GM20431 (cell line): ENCODE measurements around the gene ZBTB7C.

ENCODE experiments used
- in situ Hi-C: fragments of 300-500 bp; cut with MseI, MboI; formaldehyde crosslinking; loops from one replicate; pipeline ENCODE4 v1.15.0; 2020; ENCODE audit warnings: low sequenced_read_pairs; ENCODE audit not compliant: unreplicated experiment

Gene ZBTB7C

DNA sequence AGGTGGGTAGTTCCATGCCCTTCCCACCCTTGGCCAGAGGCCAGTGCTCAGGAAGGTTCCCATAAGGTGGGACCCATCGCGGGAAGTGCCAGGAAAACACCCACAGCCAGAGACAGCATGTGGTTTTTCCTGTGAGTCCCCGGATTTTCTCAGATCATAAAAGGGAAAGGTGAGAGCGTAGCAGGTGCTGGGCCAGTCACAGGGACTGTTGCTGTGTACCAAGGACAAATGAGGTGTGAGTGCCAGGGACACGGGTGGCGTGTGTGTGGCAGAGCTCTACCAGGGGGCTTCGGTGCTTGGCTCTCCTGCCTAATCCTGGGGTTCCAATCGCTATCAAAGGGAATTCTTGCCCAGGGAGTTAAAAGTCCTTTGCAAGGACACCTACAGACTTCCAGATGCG lies 319.2 kb downstream of the ZBTB7C start:
- in situ Hi-C loops: no loop called here

DNA sequence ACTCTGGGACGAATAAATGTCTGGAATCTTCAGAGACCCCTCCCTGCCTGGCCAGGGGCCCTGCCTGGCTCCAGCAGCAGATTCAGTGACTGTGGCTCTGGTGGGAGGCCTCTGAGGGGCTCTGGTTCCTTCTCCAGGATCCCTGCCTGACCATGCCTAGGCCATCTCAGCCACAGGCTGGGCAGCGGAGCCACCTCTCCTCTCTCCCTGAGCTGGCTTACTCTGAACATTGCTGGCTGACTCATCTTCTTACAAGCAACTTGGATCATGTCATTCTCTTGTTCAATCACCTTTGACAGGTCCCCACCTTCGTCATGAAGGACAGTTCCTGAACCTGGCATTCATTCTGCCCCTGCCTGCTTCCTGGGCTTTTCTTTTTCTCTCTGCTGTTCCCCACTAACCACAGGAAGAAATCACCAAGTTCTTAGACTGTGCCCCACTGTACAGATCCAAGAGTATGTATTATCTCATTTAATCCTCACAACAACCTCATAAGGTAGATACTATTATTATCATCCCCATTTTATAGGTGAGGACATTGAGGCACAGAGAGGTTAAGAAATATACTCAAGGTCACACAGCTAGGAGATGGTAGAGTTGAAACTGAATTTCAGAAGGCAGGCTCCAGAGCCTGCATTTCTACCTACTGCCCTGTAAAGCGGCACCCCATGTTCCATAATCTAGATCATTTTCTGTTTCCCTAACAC lies 323.2 kb downstream of the ZBTB7C start:
- in situ Hi-C loops: no loop called here

GRCh38 chr18:48084858-48085257 lies 324.3 kb downstream of the ZBTB7C start:
- in situ Hi-C loops: no loop called here

DNA sequence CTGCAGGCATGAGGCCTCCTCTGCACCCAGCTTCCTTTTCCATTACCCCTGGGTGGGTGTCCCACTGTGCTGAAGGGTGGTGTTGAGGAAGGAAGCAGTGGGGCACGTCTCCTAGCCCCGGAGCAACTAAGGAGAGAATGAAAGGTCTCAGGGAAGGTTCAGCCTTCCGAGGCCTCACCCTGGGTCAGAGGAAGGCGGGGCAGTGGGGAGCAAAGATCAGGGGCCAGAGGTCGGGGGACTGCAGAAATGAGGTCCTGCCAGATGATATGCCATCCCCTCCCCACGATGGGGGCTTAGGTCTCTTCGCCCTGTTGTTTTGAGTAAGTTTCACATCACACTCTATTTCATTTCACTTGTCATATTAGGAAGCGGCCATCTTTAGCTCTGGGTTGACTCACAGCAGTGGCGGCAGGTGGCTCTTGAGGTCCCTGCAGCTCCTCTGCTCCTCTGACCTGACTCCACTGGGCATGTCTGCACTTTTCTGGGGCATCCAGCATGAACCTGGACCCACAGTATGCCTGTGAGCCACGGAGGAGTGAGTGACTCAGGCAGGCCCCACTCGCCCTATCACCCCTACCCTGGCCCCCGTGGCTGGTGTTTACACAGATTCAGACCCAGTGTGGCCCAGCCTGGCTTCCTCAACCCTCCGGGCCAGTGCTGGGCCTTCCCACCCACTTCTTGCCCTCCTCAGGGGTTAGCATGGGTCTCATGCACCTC lies 325.0 kb downstream of the ZBTB7C start:
- in situ Hi-C loops: no loop called here

GRCh38 chr18:48080546-48080945 lies 328.6 kb downstream of the ZBTB7C start:
- in situ Hi-C loops: no loop called here

DNA sequence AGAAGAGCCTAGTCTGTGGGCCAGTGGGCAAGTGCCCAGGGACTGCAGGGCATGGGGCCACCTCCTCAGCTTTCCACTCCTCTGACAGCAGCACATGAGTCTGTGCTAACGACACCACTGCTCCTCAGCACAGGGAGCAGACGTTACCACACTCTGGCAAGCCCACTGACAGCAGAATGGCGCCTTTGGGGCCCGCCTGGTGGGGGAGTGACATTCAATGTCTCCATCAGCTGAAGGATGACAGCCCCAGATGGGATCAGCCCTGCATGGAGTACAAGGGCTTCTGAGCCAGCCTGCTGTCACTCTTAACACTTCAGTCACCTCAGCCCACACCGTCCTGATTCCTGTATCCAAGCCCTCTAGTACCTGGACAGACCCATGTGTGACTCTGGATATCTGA lies 329.3 kb downstream of the ZBTB7C start:
- in situ Hi-C loops: no loop called here

GRCh38 chr18:48078448-48078847 lies 330.7 kb downstream of the ZBTB7C start:
- in situ Hi-C loops: no loop called here

GRCh38 chr18:48077291-48077690 lies 331.9 kb downstream of the ZBTB7C start:
- in situ Hi-C loops: no loop called here

DNA sequence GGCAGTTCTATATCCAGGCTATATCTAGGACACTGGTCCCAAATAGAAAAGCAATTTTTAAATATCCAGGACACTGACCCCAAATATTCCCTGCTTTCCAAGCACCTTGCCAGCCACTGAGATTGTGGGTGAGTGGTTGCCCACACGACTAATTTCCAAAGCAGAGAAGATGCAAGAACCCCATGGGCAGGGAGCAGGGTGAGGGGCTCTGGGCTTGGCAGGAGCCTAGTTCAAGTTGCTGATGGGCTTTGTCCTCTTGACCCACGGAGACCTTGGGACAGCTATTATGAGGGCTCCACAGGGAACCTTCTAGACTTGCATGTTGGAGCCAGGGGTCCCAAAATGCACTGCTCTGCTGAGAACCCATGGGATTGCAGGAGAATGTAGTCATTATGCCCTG lies 332.7 kb downstream of the ZBTB7C start:
- in situ Hi-C loops: no loop called here

DNA sequence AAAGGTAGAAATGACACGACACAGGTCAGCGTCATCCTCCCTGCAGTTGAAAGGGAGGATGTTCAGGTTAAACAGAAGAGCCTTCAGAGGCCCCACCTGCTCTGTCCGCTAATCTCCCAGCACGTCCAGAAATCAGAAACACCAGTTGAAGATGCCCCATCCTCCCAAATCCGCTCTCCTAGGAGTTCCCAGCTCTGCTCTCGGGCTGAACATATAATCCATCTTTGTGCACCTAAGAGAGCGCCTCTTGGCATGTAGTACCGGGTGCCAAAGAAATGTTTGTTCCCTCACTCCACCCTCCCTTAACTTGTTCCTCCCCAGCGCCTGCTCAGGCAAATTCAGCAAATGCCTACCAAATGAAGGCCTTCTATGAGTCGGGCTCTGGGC lies 333.5 kb downstream of the ZBTB7C start:
- in situ Hi-C loops: no loop called here

DNA sequence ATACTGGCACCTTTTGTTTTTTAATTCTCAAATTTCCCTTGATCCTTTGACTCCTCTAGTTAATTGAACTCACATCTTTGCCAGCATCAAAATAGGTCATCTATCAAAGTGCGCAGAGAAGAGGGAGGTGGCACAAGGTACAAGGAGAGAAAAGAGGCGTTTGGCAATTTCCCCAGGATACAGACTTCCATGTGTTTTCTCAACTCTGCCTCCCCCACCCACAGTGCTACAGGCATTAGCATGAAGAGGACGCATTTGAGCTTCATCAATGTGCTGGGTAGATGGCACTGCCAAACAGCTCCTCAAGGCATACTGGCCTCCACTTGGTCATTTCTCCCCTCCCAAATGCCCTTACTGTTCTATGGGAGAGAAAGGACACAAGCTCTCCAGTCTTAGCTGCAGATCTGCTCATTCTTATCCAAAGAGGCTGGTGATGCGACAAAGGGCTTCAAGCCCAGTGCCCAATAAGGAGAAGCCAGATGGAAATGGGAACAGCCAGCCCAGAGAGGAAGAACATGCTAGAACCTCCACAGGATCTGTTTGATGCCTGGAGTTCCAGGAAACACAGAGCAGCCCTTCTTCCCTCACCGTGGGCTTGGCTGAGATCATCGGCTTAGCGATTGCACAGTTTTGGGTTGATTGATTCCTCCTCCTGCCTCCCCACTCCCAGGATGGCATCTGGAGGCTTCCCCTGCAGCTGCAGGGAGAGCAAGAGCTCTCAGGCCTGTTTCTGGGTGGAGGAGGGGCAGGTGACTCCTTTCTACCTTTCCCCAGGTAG lies 334.1 kb downstream of the ZBTB7C start:
- in situ Hi-C loops: no loop called here

DNA sequence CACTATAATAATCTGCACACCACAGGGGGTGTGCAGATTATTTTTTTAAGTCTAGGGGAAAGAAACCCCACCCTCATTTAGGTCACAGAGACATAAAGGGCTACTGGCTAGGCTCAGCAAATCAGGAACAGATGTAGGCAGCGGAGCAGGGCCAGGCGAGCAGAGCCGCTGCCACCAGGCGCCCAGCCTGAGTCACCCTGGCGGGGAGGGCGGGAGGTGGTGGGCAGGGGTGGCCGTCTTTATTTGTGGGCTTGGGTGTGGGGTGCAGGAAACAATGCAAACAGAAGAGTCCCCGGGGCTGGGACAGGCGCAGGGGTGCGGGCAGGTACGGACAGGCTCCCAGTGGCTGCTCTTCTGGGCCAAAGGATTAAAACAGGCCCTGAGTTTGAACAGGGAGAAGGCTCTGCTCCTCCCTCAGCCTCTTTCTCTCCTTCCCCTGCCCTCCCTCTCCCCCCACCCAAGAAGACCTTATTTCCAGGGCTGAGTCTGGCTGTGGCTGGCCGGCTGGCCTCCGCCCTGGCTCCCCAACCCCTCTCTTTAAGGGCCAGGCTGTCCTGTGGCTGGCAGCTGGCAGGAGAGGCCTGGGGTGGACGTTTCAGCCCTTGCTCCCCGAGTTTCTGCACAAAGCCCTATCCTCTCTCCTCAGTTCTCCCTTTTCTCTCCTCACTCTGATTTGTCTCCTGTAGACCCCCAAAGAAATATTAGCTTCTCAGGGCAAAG lies 335.8 kb downstream of the ZBTB7C start:
- in situ Hi-C loops: no loop called here

DNA sequence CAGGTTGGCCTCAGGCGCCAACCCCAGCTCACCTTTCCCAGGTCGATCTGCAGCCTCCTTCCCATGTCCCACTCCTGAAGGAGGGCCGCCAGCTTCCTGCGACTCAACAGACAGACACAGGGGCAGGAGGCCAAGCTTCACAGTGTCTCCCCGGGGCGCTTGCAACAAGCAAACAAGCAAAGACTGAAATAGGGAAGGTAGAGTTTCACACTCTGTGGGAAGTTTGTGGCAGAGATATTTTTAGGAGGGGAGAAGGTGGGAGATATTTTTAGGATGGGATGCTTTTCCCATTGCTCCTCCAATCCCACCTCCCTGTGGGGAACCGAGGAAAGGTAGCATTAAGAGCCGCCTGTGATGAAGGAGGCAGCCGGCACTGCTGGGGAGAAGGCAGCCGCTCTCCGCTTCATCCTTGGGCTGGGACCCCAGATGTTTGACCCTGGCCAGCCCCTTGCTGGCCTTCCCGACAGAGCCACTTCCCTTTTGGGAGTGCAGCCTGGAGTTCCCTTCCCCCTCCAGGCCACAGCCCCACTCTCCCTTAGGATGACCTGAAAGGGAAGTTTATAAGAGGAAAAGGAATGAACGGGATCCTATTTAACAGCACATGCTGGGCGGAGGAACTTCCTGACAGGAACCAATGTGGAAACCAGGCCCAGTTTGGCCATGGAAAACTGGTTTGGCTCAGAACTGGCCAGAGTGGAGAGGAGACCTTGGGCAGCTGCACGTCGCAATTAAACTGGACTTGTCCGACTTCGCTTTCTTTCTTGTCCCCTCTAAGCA lies 336.6 kb downstream of the ZBTB7C start:
- in situ Hi-C loops: no loop called here

GRCh38 chr18:48068916-48069445 lies 340.2 kb downstream of the ZBTB7C start:
- in situ Hi-C loops: no loop called here

GRCh38 chr18:48066225-48066652 lies 342.9 kb downstream of the ZBTB7C start:
- in situ Hi-C loops: no loop called here

GRCh38 chr18:48065601-48065995 lies 343.6 kb downstream of the ZBTB7C start:
- in situ Hi-C loops: no loop called here

GRCh38 chr18:48064978-48065600 lies 344.1 kb downstream of the ZBTB7C start:
- in situ Hi-C loops: no loop called here

GRCh38 chr18:48061781-48062570 lies 347.2 kb downstream of the ZBTB7C start:
- in situ Hi-C loops: no loop called here
